ENCODE data around the gene CAMKMT.

Gene CAMKMT

GRCh38 chr2:44801289-44801840, 439.6 kb downstream of the CAMKMT start:
- no peak for DNase-seq (ENCODE audit: low read depth in 3 of 3)

- DNase-seq (ENCODE audit: low read depth in 3 of 3), result no peak
These were observed 440.4 kb downstream of the CAMKMT start for GRCh38 chr2:44801841-44802776.

GRCh38 chr2:44802777-44803424, 441.2 kb downstream of the CAMKMT start:
- no peak for DNase-seq (ENCODE audit: low read depth in 3 of 3)

GRCh38 chr2:44804406-44805265, 442.9 kb downstream of the CAMKMT start:
- DNase-seq (ENCODE audit: low read depth in 3 of 3), result no peak

GRCh38 chr2:44805401-44806235, 443.9 kb downstream of the CAMKMT start:
- DNase-seq (ENCODE audit: low read depth in 3 of 3), result no peak

GRCh38 chr2:44807201-44808025, 445.7 kb downstream of the CAMKMT start:
- DNase-seq (ENCODE audit: low read depth in 3 of 3), result no peak

- no peak for DNase-seq (ENCODE audit: low read depth in 3 of 3)
These were observed 449.3 kb downstream of the CAMKMT start for GRCh38 chr2:44810892-44811530.

GRCh38 chr2:44813165-44813564, 451.4 kb downstream of the CAMKMT start:
- no peak for DNase-seq (ENCODE audit: low read depth in 3 of 3)

- DNase-seq (ENCODE audit: low read depth in 3 of 3), result no peak
These were observed 451.9 kb downstream of the CAMKMT start for GRCh38 chr2:44813658-44814057.

GRCh38 chr2:44817256-44817655, 455.5 kb downstream of the CAMKMT start:
- no peak for DNase-seq (ENCODE audit: low read depth in 3 of 3)

GRCh38 chr2:44817673-44818335, 456.1 kb downstream of the CAMKMT start:
- DNase-seq (ENCODE audit: low read depth in 3 of 3), result no peak

GRCh38 chr2:44819061-44819460, 457.3 kb downstream of the CAMKMT start:
- no peak for DNase-seq (ENCODE audit: low read depth in 3 of 3)

- DNase-seq (ENCODE audit: low read depth in 3 of 3), result no peak
These were observed 459.8 kb downstream of the CAMKMT start for GRCh38 chr2:44821500-44821899.

- no peak for DNase-seq (ENCODE audit: low read depth in 3 of 3)
These were observed 460.4 kb downstream of the CAMKMT start for GRCh38 chr2:44822174-44822573.
